H9 (cell line): ENCODE results near the gene HM13. TPM values are rescaled to one million over a fixed set of nuclear protein-coding genes. Genes with fewer than 3 reads are reported as not detected.

ENCODE experiments used
- DNase-seq: peaks from one replicate; pipeline ENCODE4 v3.0.0-alpha.2; 2017
- H2AFZ ChIP-seq: one replicate; pipeline ENCODE4 v1.6.1; 2013; ENCODE audit warnings: mild to moderate bottlenecking, low read length, control low read depth, moderate library complexity
- H2AK5ac ChIP-seq: 2 replicates; pipeline ENCODE4 v1.6.1; 2013; ENCODE audit warnings: low read length, control low read depth, mixed read lengths; ENCODE audit not compliant: insufficient read length
- H2BK120ac ChIP-seq: one replicate; pipeline ENCODE4 v1.6.1; 2013; ENCODE audit warnings: low read depth, mild to moderate bottlenecking, low read length, control low read depth, inconsistent platforms; ENCODE audit not compliant: poor library complexity, severe bottlenecking
- H2BK12ac ChIP-seq: 2 replicates; pipeline ENCODE4 v1.6.1; 2013; ENCODE audit warnings: low read length, control low read depth, mixed read lengths, low read depth; ENCODE audit not compliant: insufficient read length
- H2BK15ac ChIP-seq: 2 replicates; pipeline ENCODE4 v1.6.1; 2013; ENCODE audit warnings: low read depth, low read length, control low read depth
- H2BK20ac ChIP-seq: one replicate; pipeline ENCODE4 v1.6.1; 2013; ENCODE audit warnings: low read depth, mild to moderate bottlenecking, low read length, control low read depth, inconsistent platforms; ENCODE audit not compliant: poor library complexity, severe bottlenecking
- H2BK5ac ChIP-seq: 2 replicates; pipeline ENCODE4 v1.6.1; 2013; ENCODE audit warnings: low read length, control low read depth, mixed read lengths; ENCODE audit not compliant: insufficient read length
- H3K14ac ChIP-seq: 2 replicates; pipeline ENCODE4 v1.6.1; 2013; ENCODE audit warnings: low read length, control low read depth; ENCODE audit not compliant: insufficient read depth
- H3K18ac ChIP-seq: 2 replicates; pipeline ENCODE4 v1.6.1; 2013; ENCODE audit warnings: low read depth, mild to moderate bottlenecking, mixed read lengths, low read length, control low read depth; ENCODE audit not compliant: insufficient read length
- H3K23ac ChIP-seq: 2 replicates; pipeline ENCODE4 v1.6.1; 2013; ENCODE audit warnings: low read length, control low read depth, mixed read lengths, low read depth; ENCODE audit not compliant: insufficient read length
- H3K23me2 ChIP-seq: 2 replicates; pipeline ENCODE4 v1.6.1; 2013; ENCODE audit warnings: low read depth, mild to moderate bottlenecking, mixed read lengths, low read length, control low read depth; ENCODE audit not compliant: insufficient read length, poor library complexity, severe bottlenecking
- H3K27ac ChIP-seq: 2 replicates; pipeline ENCODE4 v1.5.1; 2013; ENCODE audit warnings: low read length, control low read depth, mixed read lengths, low read depth; ENCODE audit not compliant: insufficient read length
- H3K27me3 ChIP-seq: 2 replicates; pipeline ENCODE4 v1.6.1; 2013; ENCODE audit warnings: low read length, control low read depth, inconsistent platforms; ENCODE audit not compliant: insufficient read depth
- H3K4ac ChIP-seq: 2 replicates; pipeline ENCODE4 v1.6.1; 2013; ENCODE audit warnings: low read depth, mild to moderate bottlenecking, control low read depth, inconsistent platforms, low read length, moderate library complexity
- H3K4me1 ChIP-seq: 2 replicates; pipeline ENCODE4 v1.6.1; 2013; ENCODE audit warnings: low read length, control low read depth, inconsistent platforms; ENCODE audit not compliant: insufficient read depth
- H3K4me2 ChIP-seq: 2 replicates; pipeline ENCODE4 v1.6.1; 2013; ENCODE audit warnings: low read length, control low read depth, mixed read lengths; ENCODE audit not compliant: insufficient read length, insufficient read depth
- H3K56ac ChIP-seq: 2 replicates; pipeline ENCODE4 v1.6.1; 2013; ENCODE audit warnings: low read depth, mild to moderate bottlenecking, mixed read lengths, low read length, control low read depth; ENCODE audit not compliant: insufficient read length
- H3K79me1 ChIP-seq: 2 replicates; pipeline ENCODE4 v1.6.1; 2013; ENCODE audit warnings: low read depth, mild to moderate bottlenecking, moderate library complexity, low read length, control low read depth, inconsistent platforms; ENCODE audit not compliant: insufficient read depth, poor library complexity, severe bottlenecking
- H3K79me2 ChIP-seq: 2 replicates; pipeline ENCODE4 v1.6.1; 2013; ENCODE audit warnings: low read length, control low read depth, inconsistent platforms; ENCODE audit not compliant: insufficient read depth
- H3K9ac ChIP-seq: 2 replicates; pipeline ENCODE4 v1.6.1; 2013; ENCODE audit warnings: low read length, control low read depth, mixed read lengths; ENCODE audit not compliant: insufficient read length; ENCODE audit errors: extremely low read depth
- H3K9me3 ChIP-seq: one replicate; pipeline ENCODE4 v1.6.1; 2013; ENCODE audit warnings: low read depth, low read length, inconsistent platforms; ENCODE audit not compliant: control insufficient read depth
- H3T11ph ChIP-seq: one replicate; pipeline ENCODE4 v1.6.1; 2013; ENCODE audit warnings: mild to moderate bottlenecking, low read length, control low read depth, inconsistent platforms
- H4K20me1 ChIP-seq: one replicate; pipeline ENCODE4 v1.6.1; 2013; ENCODE audit not compliant: control insufficient read depth, insufficient read length, insufficient read depth
- H4K5ac ChIP-seq: 2 replicates; pipeline ENCODE4 v1.6.1; 2013; ENCODE audit warnings: low read depth, mild to moderate bottlenecking, mixed read lengths, low read length, control low read depth; ENCODE audit not compliant: insufficient read length
- H4K8ac ChIP-seq: replicated peaks from 2 replicates; pipeline ENCODE4 v1.6.1; 2013; ENCODE audit warnings: low read length, control low read depth, mixed read lengths, low read depth; ENCODE audit not compliant: insufficient read length
- H4K91ac ChIP-seq: 2 replicates; pipeline ENCODE4 v1.6.1; 2013; ENCODE audit warnings: low read depth, mild to moderate bottlenecking, moderate library complexity, mixed read lengths, low read length, control low read depth; ENCODE audit not compliant: insufficient read length
- H3K27ac Mint-ChIP-seq, 3 experiments: 2 replicates in 2 of 3; 3 replicates in 1 of 3; pipeline ENCODE4 v1.8.0; 2020 to 2021; ENCODE audit warnings: mixed read lengths in 3 of 3, mild to moderate bottlenecking in 1 of 3, moderate library complexity in 1 of 3
- H3K27me3 Mint-ChIP-seq: 2 replicates; pipeline ENCODE4 v1.8.0; 2021; ENCODE audit warnings: low read depth, mild to moderate bottlenecking, moderate library complexity, mixed read lengths
- H3K36me3 Mint-ChIP-seq, 3 experiments: 2 replicates in 2 of 3; 3 replicates in 1 of 3; pipeline ENCODE4 v1.8.0; 2020 to 2021; ENCODE audit warnings: low read depth in 3 of 3, mixed read lengths in 3 of 3; ENCODE audit not compliant: insufficient read depth in 1 of 3
- H3K4me1 Mint-ChIP-seq, 2 experiments: 2 replicates each; pipeline ENCODE4 v1.8.0; 2020; ENCODE audit warnings: mixed read lengths in 2 of 2
- H3K4me3 Mint-ChIP-seq, 2 experiments: 2 replicates in 1 of 2; 3 replicates in 1 of 2; pipeline ENCODE4 v1.8.0; 2020 to 2021; ENCODE audit warnings: mild to moderate bottlenecking in 2 of 2, mixed read lengths in 2 of 2, moderate library complexity in 1 of 2
- H3K9me3 Mint-ChIP-seq, 2 experiments: 2 replicates in 1 of 2; 3 replicates in 1 of 2; pipeline ENCODE4 v1.8.0; 2020; ENCODE audit warnings: mild to moderate bottlenecking in 2 of 2, mixed read lengths in 2 of 2, moderate library complexity in 1 of 2
- WGBS: extraction: QIAGEN DNeasy Blood & Tissue Kit; methylation state at CpG from one replicate; pipeline ENCODE4 v1.1.7; 2013; ENCODE audit warnings: missing lambda C conversion rate, low lambda C conversion rate, mixed read lengths; ENCODE audit not compliant: insufficient read length; ENCODE audit errors: extremely low coverage; 5-methylcytosine and 5-hydroxymethylcytosine counted together
- total RNA-seq: library from RNA; stranded (reverse); gene quantifications from 2 replicates; pipeline ENCODE4 v1.2.1, GENCODE V29; 2021
- TF ChIP-seq, protein P1 (sequence below): fragments of 200-600 bp; sonication (generic); conservative IDR thresholded peaks from 3 replicates; pipeline ENCODE4 v1.8.0; 2021; ENCODE audit warnings: antibody characterized with exemption, mild to moderate bottlenecking

HM13 gene
- total RNA-seq, 1 experiment from 2014 or later, result 169 TPM

DNA sequence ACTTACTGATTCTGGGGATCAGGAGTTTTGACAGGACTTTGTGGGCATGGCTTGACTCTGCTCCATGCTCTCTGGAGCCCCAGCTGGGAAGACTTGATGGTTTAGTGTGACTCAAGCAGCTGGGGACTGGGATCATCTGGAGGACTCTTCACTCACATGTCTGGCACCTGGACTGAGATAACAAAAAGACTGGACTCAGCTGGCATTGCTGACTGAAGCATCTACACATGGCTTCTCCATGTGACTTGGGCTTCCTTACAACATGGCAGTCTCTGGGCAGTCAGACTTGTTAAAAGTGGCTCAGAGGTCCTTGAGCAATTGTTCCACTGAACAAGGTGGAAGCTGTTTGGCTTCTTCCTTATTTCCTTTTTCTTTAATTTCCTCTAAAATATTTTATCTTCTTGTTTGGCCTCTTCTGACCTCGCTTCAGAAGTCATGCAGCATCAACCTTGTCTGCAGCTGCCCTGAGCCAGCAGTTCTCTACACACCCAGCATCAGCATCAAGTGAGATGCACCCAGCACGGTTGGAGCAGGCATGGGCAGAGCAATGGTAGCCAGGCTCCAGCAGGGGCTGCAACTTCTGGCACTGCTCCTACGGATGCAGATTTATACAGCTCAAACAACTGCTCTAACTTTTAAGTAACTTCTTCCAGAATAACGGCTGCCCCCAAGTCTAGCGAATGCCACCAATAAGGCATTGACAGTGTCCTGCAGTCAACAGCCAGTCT lies 5.6 kb upstream of the HM13 start:
- H4K8ac ChIP-seq, result no peak overlapping the region
- H4K5ac ChIP-seq, result no peak overlapping the region
- no peaks in the 10 kb centered on the region for H3K9me3 ChIP-seq
- no peak overlapping the region for H2BK20ac ChIP-seq
- H3K4ac ChIP-seq, result no peak overlapping the region
- no peak overlapping the region for H3K4me2 ChIP-seq
- H2BK5ac ChIP-seq, result no peak overlapping the region
- H3K4me1 Mint-ChIP-seq, result no peaks in the 10 kb centered on the region
- H3K23me2 ChIP-seq, result no peaks in the 10 kb centered on the region
- no peaks in the 10 kb centered on the region for H3K27me3 ChIP-seq
- no peak overlapping the region for H3K27ac ChIP-seq
- H3K9me3 Mint-ChIP-seq, result peaks cover 26 to 56% of the 10 kb centered on the region in 2 experiments
- no peak for DNase-seq
- H4K91ac ChIP-seq, result no peak overlapping the region
- H2BK12ac ChIP-seq, result no peak overlapping the region
- H4K20me1 ChIP-seq, result no peaks in the 10 kb centered on the region
- no peak overlapping the region for H2BK15ac ChIP-seq
- H2AK5ac ChIP-seq, result no peak overlapping the region
- TF ChIP-seq, protein P1, sequence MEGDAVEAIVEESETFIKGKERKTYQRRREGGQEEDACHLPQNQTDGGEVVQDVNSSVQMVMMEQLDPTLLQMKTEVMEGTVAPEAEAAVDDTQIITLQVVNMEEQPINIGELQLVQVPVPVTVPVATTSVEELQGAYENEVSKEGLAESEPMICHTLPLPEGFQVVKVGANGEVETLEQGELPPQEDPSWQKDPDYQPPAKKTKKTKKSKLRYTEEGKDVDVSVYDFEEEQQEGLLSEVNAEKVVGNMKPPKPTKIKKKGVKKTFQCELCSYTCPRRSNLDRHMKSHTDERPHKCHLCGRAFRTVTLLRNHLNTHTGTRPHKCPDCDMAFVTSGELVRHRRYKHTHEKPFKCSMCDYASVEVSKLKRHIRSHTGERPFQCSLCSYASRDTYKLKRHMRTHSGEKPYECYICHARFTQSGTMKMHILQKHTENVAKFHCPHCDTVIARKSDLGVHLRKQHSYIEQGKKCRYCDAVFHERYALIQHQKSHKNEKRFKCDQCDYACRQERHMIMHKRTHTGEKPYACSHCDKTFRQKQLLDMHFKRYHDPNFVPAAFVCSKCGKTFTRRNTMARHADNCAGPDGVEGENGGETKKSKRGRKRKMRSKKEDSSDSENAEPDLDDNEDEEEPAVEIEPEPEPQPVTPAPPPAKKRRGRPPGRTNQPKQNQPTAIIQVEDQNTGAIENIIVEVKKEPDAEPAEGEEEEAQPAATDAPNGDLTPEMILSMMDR, result no peak
- no peak overlapping the region for H3K14ac ChIP-seq
- no peak overlapping the region for H3K9ac ChIP-seq
- H3K27me3 Mint-ChIP-seq, result peaks cover 18% of the 10 kb centered on the region
- no peak overlapping the region for H2BK120ac ChIP-seq
- H3K4me3 Mint-ChIP-seq, result no peak overlapping the region
- no CpG with 5 or more reads among the region's 5 CpGs for WGBS
- H3K4me1 ChIP-seq, result no peaks in the 10 kb centered on the region
- no peaks in the 10 kb centered on the region for H3K79me1 ChIP-seq
- no peak overlapping the region for H3K23ac ChIP-seq
- H3K27ac Mint-ChIP-seq, result no peak overlapping the region
- no peak overlapping the region for H3T11ph ChIP-seq
- H3K56ac ChIP-seq, result no peak overlapping the region
- H2AFZ ChIP-seq, result no peak overlapping the region
- H3K79me2 ChIP-seq, result no peaks in the 10 kb centered on the region
- H3K36me3 Mint-ChIP-seq, result peaks cover 0 to 2% (median 0%) of the 10 kb centered on the region in 3 experiments; a peak in 2 of 7 replicates
- H3K18ac ChIP-seq, result no peak overlapping the region
